Measurements from ENCODE around the gene CHD6. TPM values are rescaled to one million over a fixed set of nuclear protein-coding genes. Genes with fewer than 3 reads are reported as not detected.
A peak's percentile ranks its signal among the peaks of the same experiment; 100 is the strongest.

CHD6 gene
- total and polyA plus RNA-seq, 4 donors, result 3.3 to 23.4 (median 18.2) TPM

GRCh38 chr20:41426976-41427375 lies 191.2 kb downstream of the CHD6 start:
- DNase-seq (ENCODE audit: low spot score), result no peak
- no peaks in the 10 kb centered on the region for H3K9me3 ChIP-seq (ENCODE audit: control insufficient read depth in 4 of 4, low read length in 3 of 4)
- no peaks in the 10 kb centered on the region for H3K4me1 ChIP-seq (ENCODE audit: control insufficient read depth in 4 of 4, insufficient read depth in 4 of 4, low read length in 3 of 4)
- no peaks in the 10 kb centered on the region for H3K27me3 ChIP-seq (ENCODE audit: control insufficient read depth in 4 of 4, insufficient read depth in 4 of 4, low read length in 3 of 4)
- TF ChIP-seq JUND (IDR thresholded peaks at IDR 0.05), result no peak
- peak; percentile 13 for TF ChIP-seq NR2F2 (IDR thresholded peaks at IDR 0.05)
- TF ChIP-seq CTCF (IDR thresholded peaks at IDR 0.05; ENCODE audit: low read depth, low read length, missing input control), result no peak
- TF ChIP-seq HNF4G (IDR thresholded peaks at IDR 0.05), result no peak
- no peak for TF ChIP-seq RAD21 (IDR thresholded peaks at IDR 0.05)
- no peak for TF ChIP-seq YY1 (IDR thresholded peaks at IDR 0.05)
- no peak for TF ChIP-seq RXRA (IDR thresholded peaks at IDR 0.05)
- TF ChIP-seq SP1 (IDR thresholded peaks at IDR 0.05), result no peak
- no peak for TF ChIP-seq GABPA (IDR thresholded peaks at IDR 0.05 in 1 of 2, conservative IDR thresholded peaks at IDR 0.05 in 1 of 2)
- no peak overlapping the region for H3K4me3 ChIP-seq (ENCODE audit: low read depth in 1 of 3, low read length in 3 of 3)
- H3K27ac ChIP-seq (ENCODE audit: low read depth in 1 of 2, low read length in 2 of 2), result no peak overlapping the region
- 95% methylated on average over 8 of the region's 8 CpGs for WGBS
- peaks cover 3 to 48% (median 30%) of the 10 kb centered on the region in 4 donors for H3K36me3 ChIP-seq (ENCODE audit: control insufficient read depth in 4 of 4, insufficient read depth in 3 of 4, low read depth in 1 of 4, low read length in 3 of 4)
- no peak overlapping the region for H3K9ac ChIP-seq (ENCODE audit: low read depth in 1 of 2, low read length in 2 of 2)

- no peak overlapping the region for H3K4me3 ChIP-seq (ENCODE audit: low read depth in 1 of 3, low read length in 3 of 3)
- no peaks in the 10 kb centered on the region for H3K27me3 ChIP-seq (ENCODE audit: control insufficient read depth in 4 of 4, insufficient read depth in 4 of 4, low read length in 3 of 4)
- H3K36me3 ChIP-seq (ENCODE audit: control insufficient read depth in 4 of 4, insufficient read depth in 3 of 4, low read depth in 1 of 4, low read length in 3 of 4), result peaks cover 5 to 55% (median 37%) of the 10 kb centered on the region in 4 donors
- DNase-seq (ENCODE audit: low spot score), result no peak
- H3K9me3 ChIP-seq (ENCODE audit: control insufficient read depth in 4 of 4, low read length in 3 of 4), result no peaks in the 10 kb centered on the region
- H3K27ac ChIP-seq (ENCODE audit: low read depth in 1 of 2, low read length in 2 of 2), result no peak overlapping the region
- no peak overlapping the region for H3K9ac ChIP-seq (ENCODE audit: low read depth in 1 of 2, low read length in 2 of 2)
- no peak for TF ChIP-seq SP1 (IDR thresholded peaks at IDR 0.05)
- no peak for TF ChIP-seq YY1 (IDR thresholded peaks at IDR 0.05)
- WGBS, result 95% methylated on average over 11 of the region's 11 CpGs
- no peaks in the 10 kb centered on the region for H3K4me1 ChIP-seq (ENCODE audit: control insufficient read depth in 4 of 4, insufficient read depth in 4 of 4, low read length in 3 of 4)
Observed at GRCh38 chr20:41426086-41426830, 191.9 kb downstream of the CHD6 start.

GRCh38 chr20:41425180-41425884 lies 192.8 kb downstream of the CHD6 start:
- no peaks in the 10 kb centered on the region for H3K4me1 ChIP-seq (ENCODE audit: control insufficient read depth in 4 of 4, insufficient read depth in 4 of 4, low read length in 3 of 4)
- H3K36me3 ChIP-seq (ENCODE audit: control insufficient read depth in 4 of 4, insufficient read depth in 3 of 4, low read depth in 1 of 4, low read length in 3 of 4), result peaks cover 5 to 65% (median 42%) of the 10 kb centered on the region in 4 donors
- no peaks in the 10 kb centered on the region for H3K9me3 ChIP-seq (ENCODE audit: control insufficient read depth in 4 of 4, low read length in 3 of 4)
- no peak overlapping the region for H3K9ac ChIP-seq (ENCODE audit: low read depth in 1 of 2, low read length in 2 of 2)
- no peak for DNase-seq (ENCODE audit: low spot score)
- no peak overlapping the region for H3K27ac ChIP-seq (ENCODE audit: low read depth in 1 of 2, low read length in 2 of 2)
- H3K27me3 ChIP-seq (ENCODE audit: control insufficient read depth in 4 of 4, insufficient read depth in 4 of 4, low read length in 3 of 4), result no peaks in the 10 kb centered on the region
- WGBS, result 85% methylated on average over 10 of the region's 10 CpGs
- no peak overlapping the region for H3K4me3 ChIP-seq (ENCODE audit: low read depth in 1 of 3, low read length in 3 of 3)
- TF ChIP-seq ATF3 (IDR thresholded peaks at IDR 0.05), result no peak
- TF ChIP-seq TAF1 (conservative IDR thresholded peaks at IDR 0.05), result no peak
- TF ChIP-seq HNF4G (IDR thresholded peaks at IDR 0.05), result no peak
- TF ChIP-seq GABPA (IDR thresholded peaks at IDR 0.05 in 1 of 2, conservative IDR thresholded peaks at IDR 0.05 in 1 of 2), result no peak
- TF ChIP-seq NR2F2 (IDR thresholded peaks at IDR 0.05), result no peak
- TF ChIP-seq REST (IDR thresholded peaks at IDR 0.05), result no peak
- TF ChIP-seq MAX (IDR thresholded peaks at IDR 0.05), result no peak
- TF ChIP-seq EGR1 (IDR thresholded peaks at IDR 0.05; ENCODE audit: low read depth in 2 of 2), result no peak
- TF ChIP-seq ZBTB33 (IDR thresholded peaks at IDR 0.05), result no peak
- TF ChIP-seq CTCF (IDR thresholded peaks at IDR 0.05; ENCODE audit: low read depth, low read length, missing input control), result no peak
- TF ChIP-seq YY1 (IDR thresholded peaks at IDR 0.05), result no peak

Data from liver (tissue), 9 donors.